Tongue (tissue), 2 donors: ENCODE data around the gene C9. TPM values are rescaled to one million over a fixed set of nuclear protein-coding genes. Genes with fewer than 3 reads are reported as not detected.
"Not testable (repeated sequence)": the region's sequence is repeated elsewhere in the genome, so short reads cannot be mapped to it uniquely, and the experiment has no call there.

Experiments
- DNase-seq: peaks from one replicate; pipeline ENCODE4 v3.0.0-alpha.2; 2015
- total RNA-seq: library from RNA; depleted of rRNA; stranded (reverse); fragments of >200 nt; gene quantifications from one replicate; pipeline ENCODE4 v1.2.3, GENCODE V29; 2014

C9 gene
- total RNA-seq, 1 donor from 2014 or later: not detected

DNA sequence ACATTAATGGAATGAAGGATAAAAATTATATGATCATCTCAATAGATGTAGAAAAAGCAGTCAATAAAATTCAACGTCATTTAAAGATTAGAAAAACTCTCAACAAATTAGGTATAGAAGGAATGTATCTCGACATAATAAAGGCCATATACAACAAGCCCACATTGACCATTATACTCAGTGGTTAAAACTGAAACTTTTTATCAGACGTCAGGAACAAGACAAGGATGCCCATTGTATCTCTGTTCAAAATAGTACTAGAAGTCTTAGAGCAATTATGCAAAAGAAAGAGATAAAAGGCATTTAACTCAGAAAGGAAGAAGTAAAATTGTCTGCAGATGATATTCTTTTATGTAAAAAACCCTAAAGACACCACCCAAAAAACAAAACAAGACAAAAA is 40.8 kb downstream of the C9 start:
- DNase-seq: no peak

DNA sequence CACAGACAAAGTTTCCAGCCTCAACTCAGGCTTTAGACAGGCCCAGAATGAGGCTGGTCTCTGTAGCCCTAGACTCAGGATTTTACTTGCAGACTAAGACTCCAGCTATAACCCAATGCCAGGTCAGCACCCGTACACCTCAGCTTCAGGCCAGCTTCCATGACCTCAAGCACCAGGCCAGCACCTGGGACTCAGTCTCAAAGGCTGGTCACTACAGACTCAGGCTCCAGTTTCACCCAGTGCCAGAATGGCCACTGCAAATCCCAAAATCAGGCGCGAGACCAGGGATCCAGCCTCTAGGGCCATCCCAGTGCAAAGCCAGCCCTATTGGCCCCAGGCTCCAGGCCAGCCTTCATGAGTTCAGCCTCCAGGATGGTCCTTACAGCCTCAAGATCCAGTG is 44.9 kb downstream of the C9 start:
- no peak for DNase-seq

DNA sequence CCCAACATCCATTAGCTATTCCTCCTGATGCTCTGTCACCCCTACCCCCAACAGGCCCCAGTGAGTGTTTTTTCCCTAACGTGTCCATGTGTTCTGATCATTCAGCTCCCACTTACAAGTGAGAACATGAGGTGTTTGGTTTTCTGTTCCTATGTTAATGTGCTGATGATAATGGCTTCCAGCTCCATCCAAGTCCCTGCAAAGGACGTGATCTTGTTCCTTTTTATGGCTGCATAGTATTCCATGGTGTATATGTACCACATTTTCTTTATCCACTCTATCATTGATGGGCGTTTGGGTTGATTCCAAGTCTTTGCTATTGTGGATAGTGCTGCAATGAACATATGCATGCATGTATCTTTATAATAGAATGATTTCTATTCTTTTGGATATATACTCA is 47.8 kb downstream of the C9 start:
- DNase-seq: not testable (repeated sequence)

DNA sequence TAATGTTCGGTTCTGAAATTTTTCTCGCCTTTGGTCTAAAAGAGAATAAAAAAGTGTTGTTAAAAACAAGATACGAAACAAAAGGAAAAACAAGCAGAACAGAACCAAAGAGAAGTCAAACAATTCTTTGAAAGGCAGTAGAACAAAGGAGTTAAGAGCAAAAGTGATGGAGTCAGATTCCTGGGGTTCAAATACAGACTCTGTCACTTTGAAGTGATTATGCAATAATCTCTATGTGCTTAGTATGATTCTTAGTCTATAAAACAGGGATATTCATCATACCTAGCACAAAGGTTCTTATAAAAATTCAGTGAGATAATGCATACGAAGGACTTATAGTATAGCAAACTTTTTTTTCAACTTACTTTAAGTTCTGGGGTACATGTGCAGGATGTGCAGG is 48.3 kb downstream of the C9 start:
- DNase-seq: no peak

DNA sequence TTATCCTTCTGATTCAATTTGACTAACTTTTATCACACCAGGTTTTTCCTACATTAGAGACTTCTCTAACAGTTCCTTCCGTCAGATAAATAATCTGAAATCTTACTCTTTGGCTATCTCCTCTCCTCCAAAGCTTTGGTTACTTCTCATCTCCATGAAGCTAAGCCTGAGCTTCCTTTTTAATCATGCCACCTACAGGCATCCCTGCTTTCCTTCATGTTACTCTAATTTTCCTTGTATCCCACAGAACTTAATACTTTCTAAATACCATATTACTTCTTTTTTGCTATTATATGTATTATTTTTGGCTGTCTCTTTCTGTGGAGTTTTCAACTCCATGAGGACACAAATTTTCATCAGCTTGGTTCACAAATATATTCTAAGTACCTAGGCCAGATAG is 49.7 kb downstream of the C9 start:
- no peak for DNase-seq

DNA sequence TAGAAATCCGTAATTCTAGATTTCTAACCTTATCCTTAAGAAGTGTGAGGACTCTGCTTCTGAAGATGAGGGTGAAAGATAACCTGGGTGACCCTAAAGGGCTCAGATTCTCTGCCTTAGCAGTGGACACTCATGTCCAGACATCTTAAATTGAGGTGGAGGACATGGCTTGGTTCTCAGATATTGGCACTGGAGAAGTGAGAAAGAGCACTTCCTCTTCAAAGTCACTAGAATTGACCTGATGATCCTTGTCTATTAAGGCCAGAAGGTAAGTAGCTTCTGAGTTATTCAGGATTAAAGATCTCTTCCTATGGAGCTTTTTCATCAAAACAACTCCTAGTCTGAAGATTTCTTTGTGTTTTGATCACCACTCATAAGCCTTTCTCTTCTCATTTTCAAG is 54.8 kb downstream of the C9 start:
- no peak for DNase-seq

DNA sequence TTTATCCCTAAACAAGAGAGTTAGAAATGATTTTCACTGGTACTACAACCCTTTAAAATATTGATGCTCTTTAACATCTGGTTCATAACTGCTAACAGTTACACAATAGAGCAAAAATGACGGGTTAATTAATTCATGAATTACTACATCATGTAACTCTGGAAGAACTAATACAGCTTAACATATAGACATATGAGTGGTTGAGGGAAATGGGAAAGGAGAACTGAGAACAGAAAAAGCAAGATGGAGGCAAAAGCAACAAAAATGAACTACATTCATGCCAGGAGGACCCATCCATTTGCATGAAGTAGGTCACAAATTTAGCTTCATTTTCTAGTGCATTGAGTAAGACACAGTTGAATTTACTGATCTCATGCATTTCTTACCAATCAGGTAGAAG is 61.8 kb downstream of the C9 start:
- no peak for DNase-seq

DNA sequence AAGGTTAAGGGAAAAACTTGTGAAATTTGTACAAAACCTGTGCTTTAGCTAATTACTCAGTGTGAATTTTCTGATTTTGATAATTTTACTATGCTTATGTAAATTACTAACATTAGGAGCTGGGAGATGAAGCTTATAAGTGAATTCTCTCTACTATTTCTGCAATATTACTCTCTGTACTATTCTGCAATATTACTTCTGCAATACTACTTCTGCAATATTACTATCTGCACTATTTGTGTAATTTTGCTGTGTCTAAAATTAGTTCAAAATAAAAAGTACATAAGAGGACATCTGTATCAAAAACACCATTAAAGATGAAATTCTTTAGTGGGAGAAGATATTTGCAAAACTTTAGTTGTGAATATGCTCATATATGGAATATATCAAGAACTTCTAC is 62.9 kb downstream of the C9 start:
- no peak for DNase-seq

DNA sequence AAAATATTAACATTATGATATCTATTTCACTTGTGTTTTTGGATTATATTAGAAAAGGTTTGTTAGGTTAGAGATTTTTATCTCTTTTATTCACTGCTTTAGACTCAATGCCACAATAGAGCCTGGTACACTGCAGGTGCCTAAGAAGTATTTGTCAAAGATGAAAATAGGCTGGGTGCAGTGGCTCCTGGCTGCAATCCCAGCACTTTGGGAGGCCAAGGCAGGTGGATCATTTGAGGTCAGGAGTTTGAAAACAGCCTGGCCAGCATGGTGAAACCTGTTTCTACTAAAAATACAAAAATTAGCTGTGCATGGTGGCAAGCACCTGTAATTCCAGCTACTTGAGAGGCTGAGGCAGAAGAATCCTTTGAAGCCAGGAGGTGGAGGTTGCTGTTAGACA is 64.3 kb downstream of the C9 start:
- DNase-seq: no peak

DNA sequence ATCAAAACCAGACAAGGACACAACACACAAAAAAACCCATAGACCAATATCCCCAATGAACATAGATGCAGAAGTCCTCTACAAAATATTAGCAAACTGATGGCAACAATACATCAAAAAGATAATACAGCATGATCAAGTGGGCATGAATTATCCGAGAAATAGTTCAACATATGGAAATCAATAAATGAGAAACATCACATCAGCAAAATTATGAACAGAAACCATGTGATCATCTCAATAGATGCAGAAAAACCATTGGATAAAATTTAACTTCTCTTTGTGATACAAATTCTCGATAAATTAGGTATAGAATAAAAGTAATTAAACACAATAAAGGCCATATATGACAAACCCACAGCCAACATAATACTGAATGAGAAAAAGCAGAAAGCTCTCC is 69.6 kb downstream of the C9 start:
- no peak for DNase-seq

DNA sequence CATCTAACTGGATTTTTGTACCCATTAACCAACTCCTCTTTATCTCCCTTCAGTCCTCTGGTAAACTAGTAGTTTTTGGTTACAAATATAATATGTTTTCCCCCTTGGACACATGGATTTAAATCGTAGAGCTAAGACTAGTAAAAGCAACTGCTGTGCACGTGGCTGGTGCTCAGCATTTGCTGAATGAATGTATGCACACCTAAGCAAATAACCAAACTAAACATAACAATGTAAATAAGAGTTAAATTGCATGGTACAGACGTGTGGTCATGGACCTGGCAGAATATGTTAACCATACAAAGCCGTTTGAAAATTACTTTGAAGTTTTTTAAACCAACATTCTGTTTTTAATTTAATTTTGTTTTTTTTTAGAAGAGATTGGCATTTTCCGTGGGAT is 79.7 kb downstream of the C9 start:
- no peak for DNase-seq

DNA sequence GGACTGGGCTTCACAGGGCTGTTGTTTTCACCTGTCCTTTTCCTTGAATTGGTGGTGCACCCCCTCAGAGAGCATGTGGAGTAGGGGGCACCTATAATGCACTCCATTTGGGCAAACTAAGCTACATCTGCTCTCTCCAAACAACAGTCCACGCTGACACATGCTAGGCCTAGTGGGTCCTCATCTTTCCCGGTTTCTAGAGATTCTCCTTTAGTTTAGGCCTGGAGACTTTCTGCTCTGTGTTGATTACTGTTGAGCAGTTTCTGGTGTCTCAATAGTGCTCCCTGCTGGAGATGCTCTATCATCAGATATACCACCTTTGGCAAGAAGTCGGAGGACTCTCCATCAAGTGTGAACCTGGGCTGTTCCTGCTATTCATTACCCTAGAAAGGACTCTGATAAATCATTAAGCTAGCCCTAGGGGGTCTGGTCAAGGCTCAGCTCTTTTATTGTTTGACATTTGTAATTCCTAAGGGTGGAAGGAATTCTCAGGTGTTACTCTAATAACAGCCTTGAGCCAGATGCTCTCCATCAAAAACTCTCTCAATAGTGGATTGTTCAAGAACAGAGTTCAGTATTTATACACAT is 81.0 kb downstream of the C9 start:
- peak; percentile 64 for DNase-seq

DNA sequence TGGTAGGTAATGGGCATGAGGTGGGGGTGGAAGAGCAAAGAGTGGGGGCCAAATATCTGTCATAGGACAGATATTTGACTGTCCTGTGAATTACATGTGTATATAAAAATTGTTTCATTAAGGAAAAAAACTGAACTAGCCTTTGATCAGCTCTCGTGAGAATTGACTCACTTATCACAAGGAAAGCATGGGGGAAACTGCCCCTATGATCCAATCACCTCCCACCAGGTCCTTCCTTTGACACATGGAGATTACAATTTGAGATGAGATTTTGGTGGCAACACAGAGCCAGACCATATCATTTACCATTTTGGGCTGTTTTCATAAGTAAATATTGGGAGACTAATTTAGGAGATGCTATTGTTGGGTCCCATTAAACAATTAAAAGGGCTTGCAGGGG is 81.7 kb downstream of the C9 start:
- no peak for DNase-seq

DNA sequence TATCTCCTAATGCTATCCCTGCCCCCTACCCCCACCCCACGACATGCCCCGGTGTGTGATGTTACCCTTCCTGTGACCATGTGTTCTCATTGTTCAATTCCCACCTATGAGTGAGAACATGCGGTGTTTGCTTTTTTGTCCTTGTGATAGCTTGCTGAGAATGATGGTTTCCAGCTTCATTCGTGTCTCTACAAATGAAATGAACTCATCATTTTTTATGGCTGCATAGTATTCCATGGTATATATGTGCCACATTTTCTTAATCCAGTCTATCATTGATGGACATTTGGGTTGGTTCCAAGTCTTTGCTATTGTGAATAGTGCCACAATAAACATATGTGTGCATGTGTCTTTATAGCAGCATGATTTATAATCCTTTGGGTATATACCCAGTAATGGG is 88.4 kb downstream of the C9 start:
- DNase-seq: not testable (repeated sequence)

DNA sequence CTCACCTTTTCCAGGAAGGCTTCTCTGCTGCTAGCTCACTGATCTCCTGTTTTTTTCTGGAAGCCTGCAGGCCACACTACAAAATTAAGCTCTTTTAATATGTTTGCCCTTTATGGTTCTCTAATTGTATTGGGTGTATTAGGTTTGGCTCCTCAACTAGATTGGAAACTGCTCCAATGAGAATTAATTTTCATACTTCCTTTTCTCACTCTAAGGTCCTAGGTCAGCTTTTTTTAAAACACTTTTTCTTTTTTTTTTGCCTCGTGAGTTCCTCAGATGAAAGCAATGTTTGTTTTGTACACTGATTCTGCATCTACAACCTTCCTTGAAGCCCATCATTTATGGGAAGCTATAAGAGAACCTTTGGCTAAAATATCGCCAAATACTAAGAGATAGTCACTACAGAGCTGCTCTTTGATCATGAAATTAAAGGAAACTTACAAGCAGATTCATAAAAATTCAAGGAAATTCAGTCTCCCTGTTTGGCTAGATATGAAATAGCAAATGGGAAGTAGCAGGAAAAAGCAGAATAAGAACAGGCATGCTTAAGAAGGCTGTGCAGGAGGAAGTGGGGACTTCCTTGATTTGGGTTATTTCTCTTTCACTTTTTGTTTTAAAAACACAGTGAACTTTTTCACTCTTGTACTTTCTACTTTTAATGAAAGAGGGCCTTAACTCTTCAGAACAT is 89.8 kb downstream of the C9 start:
- DNase-seq: no peak

DNA sequence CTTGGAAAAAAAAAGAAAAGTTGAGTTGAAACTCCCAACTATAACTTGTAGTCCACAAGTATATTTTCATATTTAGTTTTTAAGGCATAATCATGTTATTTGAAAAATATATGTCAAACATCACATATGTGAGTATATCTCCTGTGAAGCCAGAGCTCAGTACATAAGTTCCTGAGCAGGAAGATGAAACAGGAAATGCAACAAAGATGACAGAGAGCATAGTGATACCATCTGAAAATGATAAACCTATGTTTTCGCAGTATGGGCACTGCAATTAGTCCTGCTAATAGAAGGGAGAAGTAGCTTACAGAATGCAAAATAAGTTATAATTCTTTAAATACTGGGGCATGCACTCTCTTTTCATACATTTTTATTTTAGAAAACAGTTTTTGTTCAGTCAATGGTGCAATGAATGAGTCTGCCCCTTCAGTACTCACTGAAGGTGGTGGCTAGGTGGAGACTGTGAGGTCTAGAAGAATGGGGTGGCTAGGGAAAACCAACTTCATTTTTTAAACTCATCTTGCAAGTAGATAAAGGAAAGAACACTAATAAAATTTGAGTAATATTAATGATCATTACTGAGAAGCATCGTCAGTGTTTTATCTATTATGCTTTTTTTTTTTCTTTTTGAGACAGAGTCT is 90.9 kb downstream of the C9 start:
- no peak for DNase-seq

DNA sequence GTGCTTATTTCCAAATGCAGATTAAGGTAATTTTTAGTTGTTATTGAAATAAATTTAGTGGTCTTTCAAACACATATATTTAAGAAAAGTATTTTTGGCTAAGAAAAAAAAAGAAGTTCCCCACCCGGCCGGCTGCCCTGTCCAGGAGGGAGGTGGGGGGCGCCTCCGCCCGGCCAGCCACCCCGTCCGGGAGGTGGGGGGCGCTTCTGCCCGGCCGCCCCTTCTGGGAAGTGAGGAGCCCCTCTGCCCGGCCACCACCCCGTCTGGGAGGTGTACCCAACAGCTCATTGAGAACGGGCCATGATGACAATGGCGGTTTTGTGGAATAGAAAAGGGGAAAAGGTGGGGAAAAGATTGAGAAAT is 91.4 kb downstream of the C9 start:
- DNase-seq: not testable (repeated sequence)

DNA sequence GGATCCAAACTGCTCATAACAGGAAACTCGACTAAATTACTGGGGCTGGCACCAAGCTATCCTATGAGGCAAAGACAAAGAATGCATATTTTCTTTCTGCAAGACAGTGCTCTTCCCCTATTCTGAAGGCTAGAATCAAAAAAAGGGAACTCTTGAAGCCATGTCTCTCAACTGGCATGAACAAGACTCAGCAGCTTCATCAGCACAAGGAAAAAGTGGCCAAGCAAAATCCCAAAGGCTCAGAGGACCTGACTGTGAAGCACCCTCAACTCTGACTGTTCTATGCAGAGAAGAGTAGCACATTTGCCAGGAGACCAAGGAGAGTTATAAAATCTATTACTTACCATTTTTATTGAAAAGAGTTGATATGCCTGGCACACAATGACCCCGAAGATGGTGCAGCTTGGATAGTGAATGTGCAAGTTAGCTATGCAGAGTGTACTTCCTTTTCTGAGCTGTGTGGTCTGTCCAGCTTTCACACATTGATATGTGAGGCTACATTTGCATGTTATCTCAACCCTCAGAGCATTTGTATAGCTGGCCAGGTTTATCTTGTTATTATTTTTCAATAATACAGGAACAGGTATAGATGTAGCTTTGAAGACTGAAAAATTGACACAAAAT is 94.0 kb downstream of the C9 start:
- DNase-seq: no peak

DNA sequence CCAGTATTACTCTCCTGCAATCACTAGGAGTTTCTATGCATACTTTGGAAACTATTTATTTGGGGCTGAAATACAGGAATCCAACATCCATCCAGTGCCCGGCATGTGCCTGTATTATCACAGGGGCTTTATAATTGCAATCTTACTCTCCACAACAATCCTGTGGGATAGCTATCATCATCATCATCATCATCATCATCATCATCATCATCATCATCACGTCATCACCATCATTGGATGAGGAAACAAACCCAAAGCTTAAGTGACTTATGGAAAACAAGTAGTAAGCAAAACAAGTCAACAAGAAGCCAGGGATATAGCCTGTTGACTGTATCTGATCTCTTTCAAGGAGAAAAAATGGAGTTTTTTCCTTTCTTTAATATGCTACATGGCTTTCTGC is 97.1 kb downstream of the C9 start:
- no peak for DNase-seq

DNA sequence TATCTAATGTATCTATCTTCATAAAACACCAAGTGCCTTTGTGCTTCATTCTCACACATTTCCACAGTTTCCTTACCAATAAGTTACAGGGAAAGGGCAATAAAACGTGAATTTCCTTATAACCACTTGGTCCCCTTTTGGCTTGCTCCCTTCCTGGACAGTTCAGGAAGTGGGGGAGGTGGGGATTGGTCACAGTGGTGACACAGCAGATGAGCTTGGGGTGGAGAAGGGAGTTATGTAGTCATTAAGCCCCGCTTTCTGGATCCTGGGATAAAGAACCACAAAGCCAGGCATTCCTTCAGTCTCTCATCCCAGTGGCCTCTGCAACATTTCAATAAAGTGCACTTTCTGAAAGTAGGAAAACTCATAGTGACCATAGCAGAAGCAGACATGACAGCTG is 97.9 kb downstream of the C9 start:
- no peak for DNase-seq

DNA sequence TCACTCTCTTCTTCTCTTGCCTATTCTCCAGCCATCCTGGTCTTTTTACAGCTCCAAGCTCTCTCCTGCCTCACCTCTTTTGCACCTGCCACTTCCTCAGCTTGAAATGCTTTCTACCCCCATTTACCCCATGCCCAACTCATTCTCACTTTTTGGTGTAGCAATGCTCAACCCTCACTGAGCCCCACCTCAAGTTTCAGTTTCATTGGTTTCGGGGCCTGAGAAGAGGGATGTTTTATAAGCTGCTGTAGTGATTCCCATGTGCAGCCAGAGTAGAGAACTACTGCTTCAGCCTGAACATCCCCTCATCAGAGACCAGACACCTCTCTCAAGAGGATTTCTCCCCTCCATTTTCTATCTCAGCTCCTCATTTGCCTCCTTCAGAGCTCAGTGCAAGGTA is 99.8 kb downstream of the C9 start:
- DNase-seq: no peak

DNA sequence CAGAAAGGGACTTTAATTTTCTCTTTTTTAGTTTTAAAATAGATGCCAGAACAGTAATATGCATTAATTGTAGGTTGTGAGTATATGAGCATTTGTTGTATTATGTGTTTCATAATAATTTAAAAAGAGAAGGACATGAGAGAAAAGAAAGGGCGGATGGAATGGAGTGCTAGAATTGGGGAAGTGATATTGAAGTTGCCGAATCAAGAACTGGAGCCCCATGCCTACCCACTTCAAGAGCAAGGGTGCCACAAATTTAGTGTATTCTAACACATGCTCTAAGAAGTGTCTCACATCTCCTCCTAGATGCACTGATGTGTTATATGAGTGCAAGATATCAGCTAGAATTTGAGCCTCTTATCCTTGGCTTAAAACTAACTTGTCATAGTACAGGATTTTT is 101.3 kb downstream of the C9 start:
- DNase-seq: no peak

DNA sequence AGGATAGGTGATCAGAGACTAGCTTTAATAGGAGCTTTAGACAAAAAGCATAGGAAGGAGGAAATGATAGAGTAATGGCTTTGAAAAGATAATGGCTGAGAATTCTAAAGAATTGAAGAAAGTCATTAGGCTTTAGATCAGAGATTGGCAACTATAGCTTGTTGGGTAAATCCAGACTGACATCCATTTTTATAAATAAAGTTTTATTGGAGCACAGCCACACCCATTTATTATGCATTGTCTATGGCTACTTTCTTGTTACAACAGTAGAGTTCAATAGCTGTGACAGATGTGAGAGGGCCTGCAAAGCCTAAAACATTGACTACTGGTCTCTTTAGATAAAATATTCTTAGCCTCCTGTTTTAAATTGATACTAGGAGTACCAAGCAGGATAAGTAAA is 104.2 kb downstream of the C9 start:
- no peak for DNase-seq

DNA sequence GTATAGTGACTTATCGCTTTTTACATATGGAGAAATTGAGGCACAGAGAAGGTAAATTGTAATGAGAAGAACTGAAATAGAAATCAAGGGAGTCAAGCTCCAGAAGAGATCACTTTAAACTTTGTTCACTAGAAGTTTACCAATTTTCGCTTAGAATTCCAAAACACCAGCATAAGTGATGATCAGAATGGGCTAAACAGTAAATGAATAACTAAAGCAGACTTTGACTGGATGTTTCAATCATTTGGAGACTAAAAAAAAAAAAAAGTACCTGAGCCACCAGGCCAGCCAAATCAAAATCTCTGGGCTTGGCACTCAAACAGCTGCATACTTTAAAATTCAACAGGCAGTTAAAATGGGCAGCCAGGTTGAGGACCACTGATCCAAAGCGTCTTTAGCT is 106.7 kb downstream of the C9 start:
- no peak for DNase-seq
